GM12872 (cell line): Measurements from ENCODE around the gene EFCAB12.

Source experiments
- CTCF ChIP-seq: IDR thresholded peaks from 3 replicates; pipeline ENCODE4 v1.5.1; 2011; ENCODE audit warnings: low read depth, mild to moderate bottlenecking, low read length, moderate library complexity; ENCODE audit not compliant: insufficient read depth

The EFCAB12 gene

DNA sequence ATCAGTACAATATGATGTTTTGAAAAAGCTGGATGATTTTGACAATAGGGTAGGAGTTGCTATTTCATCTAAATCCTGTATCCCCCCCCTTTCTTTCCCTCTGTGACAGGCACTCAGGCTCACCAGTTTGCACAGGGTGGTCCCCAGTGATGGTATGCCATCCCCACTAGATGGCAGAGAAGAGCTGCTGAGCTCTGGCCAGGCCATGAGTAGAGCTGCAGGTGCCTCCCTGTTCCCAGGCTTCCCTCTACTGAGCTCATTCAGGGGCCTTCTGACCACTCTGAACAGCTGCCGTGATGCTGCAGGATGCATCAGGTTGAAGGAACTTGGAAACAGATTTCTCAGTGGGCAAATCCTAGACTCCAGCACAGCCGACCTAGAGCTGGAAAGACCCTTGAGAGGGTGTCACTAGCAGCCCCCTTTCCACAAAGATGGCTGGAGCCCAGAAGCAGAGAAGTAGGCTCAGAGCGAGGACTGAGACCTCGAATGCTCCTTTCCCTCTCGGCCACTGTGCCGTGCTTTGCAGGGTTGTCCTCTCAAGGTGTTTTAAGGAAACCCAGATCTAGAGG lies 45.1 kb downstream of the EFCAB12 start:
- peak; percentile 92 for TF ChIP-seq CTCF

DNA sequence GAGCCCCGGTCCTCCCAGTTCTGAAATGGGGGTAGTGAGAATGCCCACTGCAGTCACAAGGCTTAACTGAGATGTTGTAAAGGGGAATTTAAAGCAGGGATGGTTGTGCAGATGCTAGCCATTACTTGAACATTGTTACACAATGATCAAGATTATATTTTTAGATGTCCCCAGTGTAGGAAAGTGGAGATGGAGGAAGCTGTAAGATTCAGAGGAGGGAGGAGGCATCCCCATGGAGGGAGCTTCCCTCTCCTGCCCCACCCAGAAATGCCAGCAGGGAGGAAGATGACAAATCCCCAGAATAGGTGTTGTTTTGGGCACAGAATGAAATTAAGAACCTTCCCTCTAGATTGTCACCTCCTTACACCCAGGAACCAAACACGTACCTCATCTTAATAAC lies 46.1 kb downstream of the EFCAB12 start:
- TF ChIP-seq CTCF, result no peak

DNA sequence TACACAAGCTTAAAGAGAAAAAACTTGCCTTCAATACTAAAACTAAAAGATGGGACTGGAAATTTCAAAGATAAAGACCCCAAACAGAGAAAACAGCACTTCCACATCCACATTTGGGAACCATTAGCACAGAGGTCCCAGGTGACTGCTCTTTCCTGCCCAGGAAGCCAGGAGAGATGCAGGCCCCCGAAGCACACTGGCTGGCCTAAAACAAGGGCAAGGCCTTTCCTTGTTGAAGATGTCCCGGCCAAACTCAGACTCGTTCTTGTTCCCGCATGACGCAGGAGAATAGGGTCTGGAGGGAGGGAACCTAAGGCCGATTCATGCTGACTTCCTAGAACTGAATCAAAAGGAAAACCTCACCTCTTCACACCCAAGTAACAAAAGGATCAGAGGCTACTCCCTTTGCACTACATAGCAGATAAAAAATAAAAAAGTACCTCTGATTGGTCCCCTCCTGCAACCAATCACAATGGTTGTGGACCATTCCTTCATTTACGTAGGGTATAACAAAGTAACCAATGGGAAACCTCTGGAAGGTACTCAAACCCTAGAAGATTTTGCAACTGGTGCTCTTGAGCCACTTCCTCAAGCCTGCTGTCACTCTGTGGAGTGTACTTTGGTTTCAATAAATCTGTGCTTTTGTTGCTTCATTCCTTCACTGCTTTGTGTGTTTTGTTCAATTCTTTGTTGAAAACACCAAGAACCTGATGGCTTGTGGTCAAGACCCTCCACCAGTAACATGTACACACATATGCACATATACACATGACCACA lies 48.7 kb downstream of the EFCAB12 start:
- TF ChIP-seq CTCF, result no peak

- no peak for TF ChIP-seq CTCF
Observed at GRCh38 chr3:129378949-129379348, 49.5 kb downstream of the EFCAB12 start.

DNA sequence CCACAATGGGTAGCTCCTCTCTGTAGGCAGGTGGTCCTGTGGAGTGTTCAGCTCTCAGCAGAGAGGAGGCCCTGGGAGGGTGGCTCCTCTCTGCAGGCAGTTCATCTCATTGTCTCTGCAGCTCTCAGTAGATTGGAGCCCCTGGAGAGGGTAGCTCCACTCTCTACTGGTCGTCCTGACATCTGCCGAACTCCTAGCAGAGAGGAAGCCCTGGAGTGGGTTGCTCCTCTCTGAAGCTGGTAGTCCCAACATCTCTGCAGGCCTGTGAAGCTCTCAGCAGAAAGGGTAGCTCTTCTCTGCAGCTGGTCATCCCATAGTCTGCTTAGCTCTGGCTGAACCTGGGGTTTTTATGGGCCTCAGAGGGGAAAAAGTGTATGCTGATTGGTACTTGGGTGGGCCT lies 50.8 kb downstream of the EFCAB12 start:
- no peak for TF ChIP-seq CTCF

DNA sequence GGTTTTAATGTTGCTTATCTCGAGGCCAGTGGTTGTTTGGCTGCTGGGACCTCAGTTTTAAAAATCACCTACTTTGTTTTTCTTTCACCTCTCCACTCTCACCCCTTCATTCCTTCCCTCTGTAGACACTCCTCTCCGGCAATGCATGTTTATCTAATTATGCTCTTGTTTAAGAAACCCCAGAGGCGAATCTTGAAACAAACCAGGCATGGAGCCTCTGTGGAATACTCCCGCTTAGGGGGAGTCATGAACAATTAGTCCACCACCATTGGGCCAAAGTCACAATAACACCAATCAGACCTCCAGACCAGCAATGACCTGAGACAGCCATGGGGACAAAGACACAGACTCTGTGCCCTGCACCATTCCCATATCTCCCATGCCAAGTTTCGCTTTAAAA lies 53.3 kb downstream of the EFCAB12 start:
- TF ChIP-seq CTCF, result no peak

DNA sequence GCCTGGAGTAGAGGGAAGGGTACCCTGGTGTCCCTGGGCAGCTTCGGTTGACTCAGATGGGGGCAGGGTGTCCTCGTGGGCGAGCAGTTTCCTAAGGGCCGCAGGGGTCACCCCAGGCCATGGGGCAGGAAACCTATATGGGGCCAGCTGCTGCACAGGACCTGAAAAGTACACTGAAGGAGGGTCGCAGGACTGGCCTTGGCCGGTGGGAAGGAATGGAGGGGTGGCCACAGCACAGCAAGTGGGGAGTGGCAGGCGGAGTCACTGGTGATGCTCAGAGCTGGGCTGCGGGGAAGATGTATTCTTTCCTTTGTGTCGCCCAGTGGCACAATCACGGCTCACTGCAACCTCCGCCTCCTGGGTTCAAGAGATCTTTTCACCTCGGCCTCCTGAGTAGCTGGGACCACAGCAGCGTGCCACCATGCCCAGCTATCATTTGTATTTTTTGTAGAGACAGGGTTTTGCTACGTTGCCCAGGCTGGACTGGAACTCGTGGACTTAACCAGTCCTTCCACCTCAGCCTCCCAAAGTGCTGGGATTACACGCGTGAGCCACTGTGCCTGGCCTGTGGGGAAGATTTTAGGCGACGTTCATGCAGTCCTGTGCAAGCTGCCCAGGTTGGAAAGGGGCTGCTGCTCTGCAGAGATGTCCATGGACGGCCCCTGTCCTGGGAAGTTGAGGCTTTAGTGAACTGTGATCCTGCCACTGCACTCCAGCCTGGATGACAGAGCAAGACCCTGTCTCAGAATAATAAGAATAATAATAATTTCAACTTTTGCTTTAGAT lies 57.2 kb downstream of the EFCAB12 start:
- no peak for TF ChIP-seq CTCF
